GM12865 (cell line): ENCODE measurements around the gene NID2.
A peak's percentile ranks its signal among the peaks of the same experiment; 100 is the strongest.

ENCODE experiments used
- DNase-seq: peaks from one replicate; pipeline ENCODE4 v3.0.0; 2010; ENCODE audit warnings: low read depth
- H3K4me3 ChIP-seq: 2 replicates; pipeline ENCODE4 v1.5.1; 2011; ENCODE audit warnings: mild to moderate bottlenecking, low read depth, low read length, control low read depth
- CTCF ChIP-seq: IDR thresholded peaks from 2 replicates; pipeline ENCODE4 v1.5.1; 2011; ENCODE audit warnings: low read length, control low read depth, low read depth, inconsistent platforms; ENCODE audit not compliant: insufficient read depth; ENCODE audit errors: missing control alignments

The NID2 gene

GRCh38 chr14:51981218-51981854, 87.5 kb downstream of the NID2 start:
- TF ChIP-seq CTCF: no peak
- H3K4me3 ChIP-seq: no peak overlapping the region
- peak; percentile 64 for DNase-seq

GRCh38 chr14:51979088-51979709, 89.7 kb downstream of the NID2 start:
- H3K4me3 ChIP-seq: no peak overlapping the region
- DNase-seq: peak; percentile 88
- TF ChIP-seq CTCF: peak; percentile 79

GRCh38 chr14:51978681-51979085, 90.2 kb downstream of the NID2 start:
- no peak for TF ChIP-seq CTCF
- H3K4me3 ChIP-seq: no peak overlapping the region
- no peak for DNase-seq

- no peak for TF ChIP-seq CTCF
- DNase-seq: no peak
These were observed 91.8 kb downstream of the NID2 start for GRCh38 chr14:51977075-51977474.

GRCh38 chr14:51972566-51972965, 96.3 kb downstream of the NID2 start:
- no peak for DNase-seq
- no peak for TF ChIP-seq CTCF

More at GRCh38 chr14:51977075-51977474, 91.8 kb downstream of the NID2 start:
- H3K4me3 ChIP-seq: no peak overlapping the region

GRCh38 chr14:51969852-51970540, 98.9 kb downstream of the NID2 start:
- TF ChIP-seq CTCF: no peak
- DNase-seq: no peak
- H3K4me3 ChIP-seq: no peak overlapping the region

More at GRCh38 chr14:51972566-51972965, 96.3 kb downstream of the NID2 start:
- H3K4me3 ChIP-seq: no peak overlapping the region
